Activated gamma-delta T cell (primary cell): Measurements from ENCODE around the gene LCN2.
A peak's percentile ranks its signal among the peaks of the same experiment; 100 is the strongest.

Experiments
- DNase-seq: peaks from one replicate; lab custom pipeline; 2025; lab: John Stamatoyannopoulos, UW

The LCN2 gene

DNA sequence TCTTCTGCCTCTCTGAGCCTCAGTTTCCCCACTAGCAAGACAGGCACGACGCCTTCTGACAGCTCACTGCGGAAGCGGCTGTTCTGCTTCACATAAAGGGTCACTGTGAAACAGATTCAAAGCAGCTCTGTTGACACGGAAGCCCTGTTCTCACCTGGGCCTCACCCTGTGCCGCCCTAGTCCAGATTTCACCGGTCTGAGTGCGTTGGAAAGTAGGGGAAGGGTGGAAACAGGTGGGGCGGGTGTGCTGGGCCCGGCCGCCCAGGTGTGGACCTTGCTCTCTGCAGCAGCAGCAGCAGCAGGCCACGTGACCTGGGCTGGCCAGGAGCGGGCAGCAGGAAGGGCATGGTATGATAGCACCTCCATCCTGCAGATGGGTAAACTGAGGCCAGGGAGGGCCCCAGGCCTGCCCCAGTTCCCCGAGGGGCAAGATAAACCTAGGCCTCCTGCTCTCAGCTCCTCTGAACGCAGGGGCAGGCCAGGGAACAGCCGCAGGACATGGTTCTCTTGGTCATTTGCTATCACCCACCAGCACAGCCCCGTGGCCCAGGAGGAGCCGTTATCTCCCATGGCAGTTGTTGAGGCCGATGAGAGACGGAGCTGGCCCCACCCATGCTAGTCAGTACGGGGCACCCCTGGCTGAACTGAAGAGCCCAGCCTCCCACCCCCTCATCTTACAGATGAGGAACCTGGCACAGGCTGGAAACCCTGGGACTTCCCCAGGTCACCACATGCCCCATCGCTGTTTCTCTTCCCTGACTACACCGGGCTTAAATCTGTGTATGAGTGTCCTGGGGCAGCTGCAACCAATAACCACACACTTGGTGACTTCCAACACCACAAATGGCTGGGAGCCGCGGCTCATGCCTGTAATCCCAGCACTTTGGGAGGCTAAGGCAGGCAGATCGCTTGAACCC, 33.8 kb upstream of the LCN2 start:
- DNase-seq: no peak

GRCh38 chr9:128116104-128117083, 32.9 kb upstream of the LCN2 start:
- DNase-seq: no peak

DNA sequence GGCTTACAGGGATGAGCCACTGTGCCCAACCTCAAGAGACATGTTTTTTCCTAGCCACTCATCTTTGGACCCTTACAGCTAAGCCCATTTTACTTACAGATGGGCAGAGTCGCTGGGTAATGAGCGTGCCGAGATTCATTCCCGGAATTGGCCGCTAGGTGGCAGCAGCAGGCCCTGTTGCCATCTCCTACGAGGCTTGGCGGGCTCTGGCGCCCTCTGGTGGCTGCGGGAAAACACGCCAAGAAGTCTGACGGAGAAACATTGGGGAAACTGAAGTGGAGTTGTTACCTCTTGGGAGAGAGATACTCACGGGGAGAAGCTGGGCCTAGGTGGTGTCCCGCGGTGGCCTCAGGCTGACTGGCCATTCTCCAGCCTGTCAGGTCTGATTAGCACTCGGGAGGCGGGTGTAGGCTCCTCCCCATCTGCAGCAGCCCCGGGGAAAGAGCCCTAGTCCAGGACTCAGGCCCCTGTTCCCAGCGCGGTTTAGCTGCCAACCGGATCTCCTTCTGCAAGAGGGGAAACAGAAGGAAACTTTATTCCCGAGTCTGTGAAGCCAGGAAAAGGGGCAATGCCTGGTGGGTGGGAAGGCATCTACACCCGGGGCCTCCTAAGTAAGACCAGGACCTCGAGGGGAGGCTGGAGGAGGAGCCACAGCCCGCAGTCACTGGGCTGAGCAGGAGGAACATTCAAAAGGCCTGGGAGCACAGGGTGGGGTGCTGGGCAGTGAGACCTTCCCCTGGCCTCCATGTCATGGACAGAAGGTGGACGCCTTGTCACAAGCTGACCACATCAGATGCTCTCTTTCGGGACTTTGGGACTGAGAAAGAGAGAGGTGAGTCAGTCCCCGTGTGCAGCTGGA, 31.4 kb upstream of the LCN2 start:
- peak; percentile 77 for DNase-seq

- no peak for DNase-seq
These were observed 30.8 kb upstream of the LCN2 start for GRCh38 chr9:128118472-128118857.

DNA sequence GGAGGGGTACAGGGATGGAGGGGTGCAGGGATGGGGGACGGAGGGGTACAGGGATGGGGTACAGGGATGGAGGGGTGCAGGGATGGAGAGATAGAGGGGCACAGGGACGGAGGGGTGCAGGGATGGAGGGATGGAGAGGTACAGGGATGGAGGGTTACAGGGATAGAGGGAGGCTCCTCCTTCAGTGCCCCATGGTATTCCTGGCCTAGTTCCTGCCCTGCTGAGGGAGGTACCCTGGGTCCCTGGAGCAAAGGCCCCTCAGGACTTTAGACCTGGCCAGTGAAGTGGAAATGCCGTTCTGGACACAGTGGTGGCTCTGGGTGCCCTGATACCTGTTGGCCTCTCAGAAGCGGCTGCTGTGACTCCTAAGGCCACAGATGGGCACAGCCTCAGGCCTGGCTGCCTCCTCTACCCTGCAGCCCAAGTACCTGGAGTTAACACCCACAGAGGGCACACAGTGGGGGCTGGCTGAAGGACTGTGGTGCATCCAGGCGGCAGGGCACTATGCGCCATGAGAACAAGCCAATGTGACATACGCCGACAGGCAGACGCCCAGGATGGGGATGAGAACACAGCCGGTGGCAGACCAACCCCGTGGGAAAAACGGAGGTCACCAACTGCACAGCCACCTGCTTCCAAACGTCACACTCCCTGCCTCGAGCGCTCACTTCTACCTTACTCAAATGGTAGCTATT, 30.1 kb upstream of the LCN2 start:
- DNase-seq: no peak

- no peak for DNase-seq
These were observed 29.1 kb upstream of the LCN2 start for GRCh38 chr9:128120061-128120740.

GRCh38 chr9:128120741-128121465, 28.4 kb upstream of the LCN2 start:
- DNase-seq: no peak

DNA sequence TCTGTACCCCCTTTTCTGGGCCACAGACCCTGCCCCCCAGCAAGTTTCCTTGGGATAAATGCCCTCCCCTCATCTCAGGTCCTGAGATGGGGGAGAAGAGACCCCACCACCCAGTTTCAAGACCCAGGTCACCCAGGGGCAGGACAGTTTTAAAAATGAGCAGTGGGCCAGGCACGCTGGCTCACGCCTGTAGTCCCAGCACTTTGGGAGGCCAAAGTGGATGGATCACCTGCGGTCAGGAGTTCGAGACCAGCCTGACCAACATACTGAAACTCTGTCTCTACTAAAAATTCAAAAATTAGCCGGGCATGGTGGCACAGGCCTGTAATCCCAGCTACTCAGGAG, 27.8 kb upstream of the LCN2 start:
- DNase-seq: no peak

DNA sequence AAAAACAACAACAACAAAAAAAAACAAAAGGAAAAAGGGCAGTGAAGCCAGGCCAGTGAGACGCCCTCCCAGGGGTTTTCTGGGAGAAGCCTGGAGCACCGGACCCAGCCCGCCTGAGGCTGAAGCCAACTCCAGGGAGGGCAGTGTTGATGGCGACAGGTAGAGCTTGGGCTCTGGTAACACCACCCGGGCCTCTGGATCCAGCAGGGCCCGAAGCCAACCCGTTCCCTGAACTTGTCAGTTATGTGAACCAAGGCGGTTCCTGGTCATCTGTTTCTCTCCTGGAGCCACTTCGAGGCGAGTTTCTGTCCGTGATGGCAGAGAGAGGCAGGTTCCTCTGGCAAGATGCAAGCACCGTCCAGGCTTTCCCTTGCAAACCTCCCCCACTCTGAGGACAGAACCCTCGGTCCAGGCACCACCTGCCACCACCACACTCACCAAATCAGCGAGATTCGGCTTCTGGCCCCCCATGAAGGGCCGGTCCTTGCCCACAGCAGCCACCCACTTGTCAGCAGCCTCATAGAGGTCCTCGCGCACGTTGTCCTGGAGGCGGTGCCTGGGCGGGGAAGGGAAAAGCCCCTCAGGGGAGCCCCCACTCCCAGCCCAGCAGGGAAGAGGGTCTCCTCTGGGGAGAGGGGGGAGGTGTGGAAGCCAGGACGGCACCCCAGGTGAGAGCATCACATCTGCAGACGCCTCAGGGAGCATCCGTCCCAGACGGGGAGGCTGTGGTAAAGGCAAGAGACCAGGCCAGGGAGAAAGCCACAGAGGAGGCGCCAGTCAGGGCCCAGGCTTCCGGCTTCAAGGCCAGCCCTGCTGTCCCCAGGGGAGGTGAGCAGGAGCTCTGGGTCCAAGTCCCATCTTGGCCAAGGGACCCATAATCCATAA, 27.1 kb upstream of the LCN2 start:
- DNase-seq: no peak

DNA sequence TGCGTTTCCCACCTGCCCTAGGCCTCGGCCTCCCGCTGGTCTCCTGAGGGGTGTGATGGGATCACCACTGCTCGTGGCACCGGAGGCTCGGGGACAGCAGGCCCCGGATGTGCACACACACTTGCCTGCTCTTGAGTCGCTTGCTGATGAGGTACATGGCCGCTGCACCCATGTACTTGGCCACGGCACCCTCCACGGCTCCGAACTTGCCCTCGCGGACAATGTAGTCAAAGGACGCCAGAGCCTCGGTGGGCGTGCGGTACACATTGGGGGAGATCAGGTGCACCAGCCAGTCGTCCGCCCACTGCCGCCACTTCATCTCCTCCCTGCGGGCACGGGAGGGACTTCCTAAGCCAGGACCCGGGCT, 26.5 kb upstream of the LCN2 start:
- DNase-seq: no peak

- DNase-seq: no peak
These were observed 25.7 kb upstream of the LCN2 start for GRCh38 chr9:128123451-128124080.

DNA sequence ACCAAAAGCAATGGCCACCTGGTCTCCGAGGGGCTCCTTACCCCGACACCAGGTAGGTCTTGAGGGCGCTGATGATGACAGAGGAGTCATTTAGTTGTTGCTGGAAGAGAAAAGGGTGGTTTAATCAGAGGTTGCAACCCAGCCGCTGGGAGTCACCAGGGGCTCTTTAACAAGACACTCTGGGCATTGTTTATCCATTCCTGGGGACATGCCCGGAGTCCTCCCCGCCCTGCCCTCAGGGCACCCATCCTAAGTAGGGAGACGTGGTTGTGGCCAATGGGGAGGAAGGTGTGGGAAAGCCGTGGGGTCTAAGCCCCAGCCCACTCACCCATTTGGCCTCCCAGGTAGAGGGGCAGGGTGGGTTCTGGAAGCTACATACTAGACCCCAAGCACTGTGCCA, 24.8 kb upstream of the LCN2 start:
- DNase-seq: no peak

GRCh38 chr9:128124873-128125579, 24.2 kb upstream of the LCN2 start:
- DNase-seq: no peak

DNA sequence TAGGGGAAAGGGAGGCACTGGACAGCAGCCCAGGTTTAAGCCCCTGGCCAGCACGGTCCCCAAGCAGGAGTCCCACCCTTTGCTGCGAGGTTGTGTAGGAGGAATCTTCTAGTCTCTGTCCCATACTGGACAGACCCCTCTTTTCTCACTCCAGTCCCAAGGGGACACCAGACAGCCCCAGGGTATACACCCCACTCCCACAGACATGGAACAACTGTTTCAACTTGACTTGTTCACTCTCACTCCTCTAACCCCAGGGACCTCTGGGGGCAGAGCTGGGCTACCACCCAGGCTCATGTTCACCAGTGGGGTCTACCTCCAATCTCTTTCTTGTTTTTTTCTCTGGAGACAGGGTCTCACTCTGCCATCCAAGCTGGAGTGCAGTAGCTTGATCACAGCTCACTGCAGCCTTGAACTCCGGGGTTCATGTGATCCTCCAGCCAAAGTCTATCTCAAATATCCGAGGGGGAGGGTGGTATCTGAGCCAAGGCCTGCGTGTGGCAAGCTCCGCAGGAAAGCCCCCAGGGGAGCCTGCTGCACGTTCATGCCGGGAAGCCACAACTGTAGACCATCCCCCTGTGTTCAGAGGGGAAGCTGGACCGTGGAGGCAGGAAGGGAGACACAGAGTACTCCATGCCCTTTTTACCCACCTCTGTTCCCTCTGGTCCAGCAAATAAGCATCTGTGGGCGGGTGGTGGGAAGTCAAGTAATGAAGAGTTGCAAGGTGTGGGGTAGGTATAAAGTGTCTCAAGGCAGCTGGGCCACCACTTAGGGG, 23.5 kb upstream of the LCN2 start:
- DNase-seq: no peak

GRCh38 chr9:128127568-128127989, 21.7 kb upstream of the LCN2 start, which contains the start of gene PTGES2:
Gene PTGES2 (minus strand): TSS chr9:128127729. CDS start chr9:128127717, 12 bp downstream.
- peak; percentile 76 for DNase-seq

DNA sequence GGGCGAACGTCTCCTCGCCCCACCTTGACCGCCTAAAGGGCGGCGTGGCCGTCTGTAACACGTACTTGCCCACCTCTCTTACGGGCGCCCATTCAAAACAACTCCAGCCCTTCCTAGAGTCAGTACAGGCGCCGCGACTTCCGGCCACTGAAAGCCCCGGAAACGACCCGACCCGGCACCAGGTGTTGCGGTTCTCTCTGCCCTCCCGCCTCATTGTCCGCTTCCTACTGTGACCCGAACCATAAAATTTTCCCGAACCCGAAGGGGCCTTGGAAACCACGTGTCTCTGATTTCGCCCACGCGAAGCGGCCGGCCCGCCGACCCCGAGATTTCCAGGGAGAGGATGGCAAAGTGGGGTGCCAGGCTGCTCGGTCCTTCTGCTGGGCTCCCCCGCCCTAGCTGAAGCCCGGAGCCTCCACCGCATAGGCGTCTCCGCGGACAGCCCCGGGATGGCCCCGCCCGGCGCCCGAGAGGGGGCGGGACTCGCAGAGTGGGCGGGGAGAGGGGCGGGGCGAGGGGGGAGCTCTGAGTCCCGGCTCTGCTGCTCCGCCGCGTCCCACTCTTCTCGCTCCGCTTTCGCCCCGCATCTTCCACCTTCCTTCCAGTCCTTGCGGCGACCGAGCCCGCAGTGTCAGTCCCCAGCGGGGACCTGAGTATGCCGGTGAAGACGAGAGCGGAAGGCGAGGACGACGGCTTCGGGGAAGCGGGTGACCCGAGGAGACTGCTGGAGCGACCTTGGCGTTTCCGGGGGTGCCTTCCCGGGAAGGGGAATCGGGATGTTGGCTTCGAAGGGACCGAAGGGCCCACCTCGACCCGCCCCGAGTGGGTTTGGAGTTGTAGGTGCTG, 21.0 kb upstream of the LCN2 start:
- peak; percentile 72 for DNase-seq
